Spleen (tissue), 11 donors: Measurements from ENCODE around the gene SLC37A2. TPM values are rescaled to one million over a fixed set of nuclear protein-coding genes. Genes with fewer than 3 reads are reported as not detected.

Experiments
- DNase-seq: peaks from one replicate; pipeline ENCODE4 v3.0.0-alpha.2; 2020
- H3K27ac ChIP-seq, 8 donors: fragments of 200-600 bp; sonication (generic) in 7 of 8; 1 replicate in 4 of 8; 2 replicates in 4 of 8; pipeline versions ENCODE4 v1.5.0 to v1.8.0; 2016 to 2021; ENCODE audit warnings: inconsistent platforms in 4 of 8, mild to moderate bottlenecking in 4 of 8, moderate library complexity in 1 of 8
- H3K27me3 ChIP-seq, 7 donors: fragments of 200-600 bp; sonication (generic) in 6 of 7; replicated peaks in 1 of 7; 1 replicate in 4 of 7; 2 replicates in 3 of 7; pipeline versions ENCODE4 v1.5.0 to v1.8.0; 2016 to 2021; ENCODE audit warnings: inconsistent platforms in 3 of 7, mild to moderate bottlenecking in 1 of 7
- H3K36me3 ChIP-seq, 6 donors: fragments of 200-600 bp; sonication (generic) in 5 of 6; 1 replicate in 4 of 6; 2 replicates in 2 of 6; pipeline versions ENCODE4 v1.5.0 to v1.8.0; 2016 to 2021; ENCODE audit warnings: inconsistent platforms in 2 of 6
- H3K4me1 ChIP-seq, 6 donors: fragments of 200-600 bp; sonication (generic) in 5 of 6; 1 replicate in 3 of 6; 2 replicates in 3 of 6; pipeline versions ENCODE4 v1.5.0 to v1.8.0; 2016 to 2021; ENCODE audit warnings: inconsistent platforms in 3 of 6
- H3K4me3 ChIP-seq, 8 donors: fragments of 200-600 bp; sonication (generic) in 7 of 8; 1 replicate in 4 of 8; 2 replicates in 4 of 8; pipeline versions ENCODE4 v1.5.0 to v1.8.0; 2016 to 2021; ENCODE audit warnings: inconsistent platforms in 4 of 8, mild to moderate bottlenecking in 4 of 8, moderate library complexity in 2 of 8
- H3K9me3 ChIP-seq, 8 donors: fragments of 200-600 bp; sonication (generic) in 7 of 8; 1 replicate in 4 of 8; 2 replicates in 4 of 8; pipeline versions ENCODE4 v1.5.0 to v1.8.0; 2016 to 2021; ENCODE audit warnings: inconsistent platforms in 4 of 8
- POLR2A ChIP-seq, 3 donors: fragments of 450-650 bp; IDR thresholded peaks; one replicate each; pipeline ENCODE4 v1.5.1; 2017; ENCODE audit warnings: antibody characterized with exemption in 3 of 3, mild to moderate bottlenecking in 1 of 3
- POLR2AphosphoS5 ChIP-seq, 3 donors: sonication (generic); formaldehyde crosslinking; IDR thresholded peaks; one replicate each; pipeline ENCODE4 v1.5.1; 2017; ENCODE audit warnings: antibody characterized with exemption in 3 of 3
- WGBS, 5 donors: extraction: QIAGEN DNeasy Blood & Tissue Kit in 3 of 5; methylation state at CpG; one replicate each; pipeline versions ENCODE4 v1.1.5 to v1.1.7; 2013 to 2018; 5-methylcytosine and 5-hydroxymethylcytosine counted together
- intact Hi-C: fragments of 100-400 bp; cut with DNase I; formaldehyde crosslinking; loops from one replicate; pipeline ENCODE4 v1.15.0; 2023; ENCODE audit warnings: low total_unique reads
- polyA plus RNA-seq, 3 donors: library from polyadenylated mRNA; stranded (reverse); fragments of 200-250 nt; gene quantifications; one replicate each; pipeline ENCODE4 v1.2.1, GENCODE V29; 2013
- total RNA-seq, 7 donors: library from RNA; depleted of rRNA in 3 of 7; stranded (reverse); fragments of >200 nt in 3 of 7; fragmentation: NEBNext Ultra II Directional in 4 of 7; extraction: Animal tissue kit (Norgen Biotek cat#: 25700) in 4 of 7; gene quantifications; one replicate each; pipeline versions ENCODE4 v1.1.0 to v1.2.1, GENCODE V29; 2016 to 2021
- TF ChIP-seq, protein P1 (sequence below), 11 experiments: fragments of 200-600 bp in 7 of 11; fragments of 450-650 bp in 4 of 11; sonication (generic) in 4 of 11; IDR thresholded peaks in 8 of 11; conservative IDR thresholded peaks in 3 of 11; 1 replicate in 7 of 11; 2 replicates in 4 of 11; pipeline versions ENCODE4 v1.4.0 to v1.8.0; 2016 to 2021; ENCODE audit warnings: antibody characterized with exemption in 11 of 11, inconsistent platforms in 4 of 11, mild to moderate bottlenecking in 1 of 11
- donor health status: healthy with polysubstance abuse.
- donor health status: DM: no; HTN: no; CAD: no; lungs with moderate emphysema.
- donor health status: DM: no; HTN: no; CAD: no.
- donor health status: Bipolar disorder and iron deficiency.
- donor health status: healthy.
- donor health status: DM: no; HTN: no; CAD: no.
- donor health status: DM: yes; HTN: yes; CAD: no.

Gene SLC37A2
- total and polyA plus RNA-seq, 10 donors = 3.5 to 85.7 (median 48.2) TPM

DNA sequence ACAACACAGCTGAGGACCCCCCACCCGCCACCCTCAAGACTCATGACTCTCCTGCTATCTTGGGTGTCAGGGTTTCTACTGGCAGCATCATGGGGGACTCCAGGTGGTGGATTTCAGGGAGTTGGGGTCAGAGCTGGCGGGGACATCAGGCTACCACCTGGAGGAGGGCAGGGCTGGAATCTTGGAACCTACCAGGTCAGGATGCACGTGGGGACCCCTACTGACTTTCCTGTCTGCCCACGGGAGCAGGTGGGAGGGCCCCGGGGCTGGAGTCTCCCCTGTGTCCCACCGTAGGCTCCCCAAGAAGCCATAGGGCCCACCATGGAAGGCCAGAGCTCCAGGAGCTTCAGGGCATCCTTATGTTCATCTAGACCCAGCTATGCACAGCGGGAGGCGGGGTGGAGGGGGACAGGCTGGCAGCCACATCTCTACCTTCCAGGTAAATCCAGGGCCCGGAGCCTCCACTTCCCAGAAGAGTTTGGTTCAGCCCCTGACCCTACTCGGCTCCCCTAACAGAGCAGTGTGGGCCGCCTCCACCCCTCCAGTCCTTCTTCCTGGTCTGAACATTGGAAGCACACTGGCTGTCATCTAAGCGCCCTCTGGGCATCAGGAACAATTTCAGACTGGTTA lies 10.0 kb downstream of the SLC37A2 start:
- Histone ChIP-seq H3K9me3 (no peaks in the 10 kb centered on the region), H3K4me3 (no peak overlapping the region), H3K4me1 (peaks cover 24 to 94% (median 66%) of the 10 kb centered on the region in 6 donors), H3K27me3 (no peaks in the 10 kb centered on the region), H3K27ac (peak overlapping the region in 6 of 8 donors; percentile 71 to 90 (median 84)), H3K36me3 (peaks cover 0 to 13% (median 0%) of the 10 kb centered on the region in 6 donors)
- DNase-seq = peak; percentile 70
- WGBS, 5 donors = 88 to 96% (median 89%) methylated on average over 8 to 12 of the region's 12 CpGs
- intact Hi-C loops = no loop called here
- TF ChIP-seq POLR2A (IDR thresholded peaks at IDR 0.05) (no peak), POLR2AphosphoS5 (IDR thresholded peaks at IDR 0.05) (no peak)
- TF ChIP-seq, protein P1, sequence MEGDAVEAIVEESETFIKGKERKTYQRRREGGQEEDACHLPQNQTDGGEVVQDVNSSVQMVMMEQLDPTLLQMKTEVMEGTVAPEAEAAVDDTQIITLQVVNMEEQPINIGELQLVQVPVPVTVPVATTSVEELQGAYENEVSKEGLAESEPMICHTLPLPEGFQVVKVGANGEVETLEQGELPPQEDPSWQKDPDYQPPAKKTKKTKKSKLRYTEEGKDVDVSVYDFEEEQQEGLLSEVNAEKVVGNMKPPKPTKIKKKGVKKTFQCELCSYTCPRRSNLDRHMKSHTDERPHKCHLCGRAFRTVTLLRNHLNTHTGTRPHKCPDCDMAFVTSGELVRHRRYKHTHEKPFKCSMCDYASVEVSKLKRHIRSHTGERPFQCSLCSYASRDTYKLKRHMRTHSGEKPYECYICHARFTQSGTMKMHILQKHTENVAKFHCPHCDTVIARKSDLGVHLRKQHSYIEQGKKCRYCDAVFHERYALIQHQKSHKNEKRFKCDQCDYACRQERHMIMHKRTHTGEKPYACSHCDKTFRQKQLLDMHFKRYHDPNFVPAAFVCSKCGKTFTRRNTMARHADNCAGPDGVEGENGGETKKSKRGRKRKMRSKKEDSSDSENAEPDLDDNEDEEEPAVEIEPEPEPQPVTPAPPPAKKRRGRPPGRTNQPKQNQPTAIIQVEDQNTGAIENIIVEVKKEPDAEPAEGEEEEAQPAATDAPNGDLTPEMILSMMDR (IDR thresholded peaks at IDR 0.05 in 8 of 11, conservative IDR thresholded peaks at IDR 0.05 in 3 of 11) = no peak

DNA sequence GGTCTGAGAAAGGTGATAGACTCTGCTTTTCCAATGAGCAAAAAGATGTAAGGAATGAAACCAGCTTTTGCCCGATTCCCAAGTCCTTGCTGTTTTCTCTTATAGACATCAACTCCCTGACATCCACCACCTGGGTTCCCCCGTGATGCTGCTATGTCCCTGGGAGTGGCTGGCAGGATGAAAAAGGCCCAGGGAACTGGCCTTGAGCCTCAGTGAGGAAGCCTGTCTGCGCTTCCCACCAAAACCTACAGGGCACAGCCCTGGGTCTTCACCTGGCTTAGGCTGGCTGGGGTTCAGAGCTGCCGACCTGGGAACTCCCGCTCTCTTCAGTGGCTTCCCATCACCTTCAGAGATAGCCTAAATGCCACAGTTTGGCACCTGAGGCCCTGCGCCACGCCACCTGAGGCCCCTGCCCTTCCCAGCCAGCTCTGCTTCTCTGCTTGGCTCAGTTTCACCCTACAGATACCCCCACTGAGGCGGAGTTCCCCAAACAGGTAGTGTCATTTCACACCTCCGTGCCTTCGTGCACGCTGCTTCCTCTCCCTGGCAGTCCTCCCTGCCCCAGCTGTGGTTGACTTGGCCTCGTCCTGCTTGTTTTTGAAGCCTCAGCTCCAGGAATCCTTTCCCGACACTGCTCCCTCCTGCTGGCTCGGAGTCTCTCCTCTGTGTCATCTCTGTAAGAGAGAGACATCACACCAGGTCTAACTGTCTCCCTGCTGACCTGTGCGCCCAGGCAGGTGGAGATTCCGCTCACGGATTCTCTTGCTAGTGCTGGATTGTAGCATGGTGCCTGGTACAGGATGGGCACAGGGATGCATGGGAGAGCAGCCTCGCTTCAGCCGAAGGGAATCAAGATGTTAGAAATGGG lies 10.7 kb downstream of the SLC37A2 start:
- Histone ChIP-seq H3K4me1 (peaks cover 24 to 86% (median 64%) of the 10 kb centered on the region in 6 donors), H3K36me3 (peaks cover 0 to 17% (median 0%) of the 10 kb centered on the region in 6 donors), H3K9me3 (no peaks in the 10 kb centered on the region), H3K27ac (peak overlapping the region in 3 of 8 donors; percentile 86 to 90 (median 89)), H3K4me3 (no peak overlapping the region), H3K27me3 (no peaks in the 10 kb centered on the region)
- intact Hi-C loops = no loop called here
- peak; percentile 76 for DNase-seq
- peak in 1 of 3 donors; percentile 49 for TF ChIP-seq POLR2AphosphoS5 (IDR thresholded peaks at IDR 0.05)
- no peak for TF ChIP-seq POLR2A (IDR thresholded peaks at IDR 0.05)
- TF ChIP-seq, protein P1 (IDR thresholded peaks at IDR 0.05 in 8 of 11, conservative IDR thresholded peaks at IDR 0.05 in 3 of 11) = no peak
- WGBS, 5 donors = 79 to 86% (median 84%) methylated on average over 19 of the region's 19 CpGs

DNA sequence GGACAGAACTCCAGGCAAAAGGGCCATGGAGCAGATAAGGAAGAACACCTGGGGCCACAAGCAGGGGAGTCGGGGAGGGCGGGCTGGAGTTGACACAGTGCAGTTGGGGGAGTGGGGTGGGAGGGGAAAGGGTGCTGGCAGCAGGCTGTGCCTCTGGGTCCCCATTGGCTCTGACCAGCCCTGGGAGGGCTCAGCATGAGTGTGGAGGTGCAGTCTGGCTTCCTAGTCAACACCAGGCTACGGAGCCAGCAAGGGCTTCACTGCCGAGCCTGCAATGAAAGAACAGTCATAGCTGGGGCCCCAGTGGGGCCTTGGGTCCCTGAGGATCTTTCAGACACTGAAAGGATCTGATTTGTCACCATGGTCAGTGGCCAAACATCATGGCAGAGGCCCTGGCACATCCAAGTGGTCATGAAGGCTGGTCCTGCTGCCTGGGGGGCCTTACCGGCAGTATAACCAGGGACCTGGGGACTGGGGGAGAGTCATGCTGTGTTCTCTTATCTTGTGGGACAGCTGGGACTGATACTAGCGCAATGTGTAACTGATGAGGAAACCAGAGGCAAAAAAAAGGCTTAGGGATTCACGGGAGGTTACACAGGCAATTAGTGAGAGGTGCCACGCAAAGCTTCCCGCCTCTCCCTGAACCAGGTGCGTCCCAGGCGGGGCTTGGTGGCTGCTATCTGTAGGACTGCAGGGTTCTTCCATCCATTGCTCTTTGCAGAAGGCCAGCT lies 11.6 kb downstream of the SLC37A2 start:
- H3K27me3 ChIP-seq = no peaks in the 10 kb centered on the region
- DNase-seq = no peak
- H3K4me3 ChIP-seq = no peak overlapping the region
- intact Hi-C loops = no loop called here
- H3K36me3 ChIP-seq = peaks cover 0 to 23% (median 0%) of the 10 kb centered on the region in 6 donors
- H3K4me1 ChIP-seq = peaks cover 23 to 78% (median 58%) of the 10 kb centered on the region in 6 donors
- peak overlapping the region in 1 of 8 donors; percentile 64 for H3K27ac ChIP-seq
- TF ChIP-seq, protein P1 (IDR thresholded peaks at IDR 0.05 in 8 of 11, conservative IDR thresholded peaks at IDR 0.05 in 3 of 11) = no peak
- TF ChIP-seq POLR2A (IDR thresholded peaks at IDR 0.05) = no peak
- no peak for TF ChIP-seq POLR2AphosphoS5 (IDR thresholded peaks at IDR 0.05)
- no peaks in the 10 kb centered on the region for H3K9me3 ChIP-seq
- 82 to 92% (median 91%) methylated on average over 10 to 11 of the region's 11 CpGs for WGBS, 5 donors
